Mesothelial cell of epicardium (in vitro differentiated cells): Measurements from ENCODE around the gene C16orf86. TPM values are rescaled to one million over a fixed set of nuclear protein-coding genes. Genes with fewer than 3 reads are reported as not detected.

Experiments
- DNase-seq, 2 experiments: peaks; one replicate each; pipeline ENCODE4 v3.0.0; 2021; ENCODE audit warnings: low spot score in 2 of 2; ENCODE audit not compliant: unreplicated experiment in 2 of 2
- H3K27ac Mint-ChIP-seq: 2 replicates; pipeline ENCODE4 v1.8.0; 2021; ENCODE audit warnings: mixed read lengths
- H3K27me3 Mint-ChIP-seq: 2 replicates; pipeline ENCODE4 v1.8.0; 2021; ENCODE audit warnings: low read depth, mixed read lengths
- H3K36me3 Mint-ChIP-seq: 2 replicates; pipeline ENCODE4 v1.8.0; 2021; ENCODE audit warnings: mixed read lengths
- H3K4me1 Mint-ChIP-seq: 2 replicates; pipeline ENCODE4 v1.8.0; 2021; ENCODE audit warnings: mixed read lengths
- H3K4me3 Mint-ChIP-seq: 2 replicates; pipeline ENCODE4 v1.8.0; 2021; ENCODE audit warnings: mild to moderate bottlenecking, moderate library complexity, mixed read lengths
- H3K9me3 Mint-ChIP-seq: 2 replicates; pipeline ENCODE4 v1.8.0; 2021; ENCODE audit warnings: mixed read lengths
- total RNA-seq: library from RNA; stranded (reverse); gene quantifications from 3 replicates; pipeline ENCODE4 v1.2.1, GENCODE V29; 2021
- TF ChIP-seq, protein P1 (sequence below): fragments of 200-600 bp; sonication (generic); IDR thresholded peaks from one replicate; pipeline ENCODE4 v1.5.0; 2021; ENCODE audit warnings: antibody characterized with exemption; ENCODE audit not compliant: unreplicated experiment

Gene C16orf86
- total RNA-seq, 1 donor from 2014 or later = 1.8 TPM

DNA sequence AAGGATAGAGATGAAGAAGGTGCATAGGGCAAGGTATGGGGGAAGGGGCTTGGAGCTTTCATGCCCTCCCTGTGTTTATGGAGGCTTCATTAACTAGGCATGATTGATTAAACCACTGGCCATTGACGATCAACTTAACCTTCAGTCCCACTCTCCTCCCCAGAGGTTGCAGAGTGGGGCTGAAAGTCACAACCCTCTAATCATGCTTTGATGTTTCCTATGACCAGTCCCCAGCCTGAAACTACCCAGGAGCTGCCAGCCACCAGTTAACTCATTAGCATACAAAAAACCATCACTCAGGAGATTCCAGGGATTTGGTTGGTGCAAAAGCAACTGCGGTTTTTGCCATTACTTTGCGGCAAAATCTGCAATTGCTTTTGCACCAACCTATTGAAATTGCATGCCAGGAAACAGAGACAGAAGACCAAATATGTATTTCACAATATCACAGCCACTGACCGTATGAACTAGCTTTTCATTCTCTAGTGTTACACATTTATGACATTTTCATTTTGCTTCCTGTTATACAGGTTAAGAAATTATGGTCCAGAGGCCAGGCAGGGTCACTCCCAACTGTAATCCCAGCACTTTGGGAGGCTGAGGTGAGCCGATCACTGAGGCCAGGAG lies 47.1 kb downstream of the C16orf86 start:
- no peaks in the 10 kb centered on the region for H3K9me3 Mint-ChIP-seq
- no peak for DNase-seq
- peaks cover 13% of the 10 kb centered on the region for H3K4me1 Mint-ChIP-seq
- no peak overlapping the region for H3K4me3 Mint-ChIP-seq
- TF ChIP-seq, protein P1, sequence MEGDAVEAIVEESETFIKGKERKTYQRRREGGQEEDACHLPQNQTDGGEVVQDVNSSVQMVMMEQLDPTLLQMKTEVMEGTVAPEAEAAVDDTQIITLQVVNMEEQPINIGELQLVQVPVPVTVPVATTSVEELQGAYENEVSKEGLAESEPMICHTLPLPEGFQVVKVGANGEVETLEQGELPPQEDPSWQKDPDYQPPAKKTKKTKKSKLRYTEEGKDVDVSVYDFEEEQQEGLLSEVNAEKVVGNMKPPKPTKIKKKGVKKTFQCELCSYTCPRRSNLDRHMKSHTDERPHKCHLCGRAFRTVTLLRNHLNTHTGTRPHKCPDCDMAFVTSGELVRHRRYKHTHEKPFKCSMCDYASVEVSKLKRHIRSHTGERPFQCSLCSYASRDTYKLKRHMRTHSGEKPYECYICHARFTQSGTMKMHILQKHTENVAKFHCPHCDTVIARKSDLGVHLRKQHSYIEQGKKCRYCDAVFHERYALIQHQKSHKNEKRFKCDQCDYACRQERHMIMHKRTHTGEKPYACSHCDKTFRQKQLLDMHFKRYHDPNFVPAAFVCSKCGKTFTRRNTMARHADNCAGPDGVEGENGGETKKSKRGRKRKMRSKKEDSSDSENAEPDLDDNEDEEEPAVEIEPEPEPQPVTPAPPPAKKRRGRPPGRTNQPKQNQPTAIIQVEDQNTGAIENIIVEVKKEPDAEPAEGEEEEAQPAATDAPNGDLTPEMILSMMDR = no peak
- H3K36me3 Mint-ChIP-seq = peaks cover 6% of the 10 kb centered on the region
- no peak overlapping the region for H3K27ac Mint-ChIP-seq
- no peaks in the 10 kb centered on the region for H3K27me3 Mint-ChIP-seq

DNA sequence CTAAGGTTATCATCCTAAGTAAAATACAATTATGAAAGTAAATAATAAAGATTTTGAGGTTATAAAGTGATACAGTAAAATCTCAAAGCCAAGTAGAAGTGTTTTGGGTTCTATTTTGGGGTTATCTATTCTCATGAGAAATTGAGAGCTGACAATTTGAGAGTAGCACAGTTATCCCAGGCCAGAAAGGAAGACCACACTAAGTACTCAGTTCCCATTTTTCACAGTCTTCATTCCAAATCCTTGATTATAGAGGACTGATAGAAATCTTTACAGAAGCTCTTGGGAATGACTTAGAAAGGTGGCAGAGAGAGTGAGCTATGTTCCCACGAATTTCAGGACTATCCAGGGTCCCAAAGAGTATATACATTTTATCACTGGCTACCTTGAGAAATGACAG lies 47.9 kb downstream of the C16orf86 start:
- H3K4me1 Mint-ChIP-seq = peaks cover 13% of the 10 kb centered on the region
- H3K4me3 Mint-ChIP-seq = no peak overlapping the region
- H3K9me3 Mint-ChIP-seq = no peaks in the 10 kb centered on the region
- H3K36me3 Mint-ChIP-seq = peaks cover 6% of the 10 kb centered on the region
- H3K27ac Mint-ChIP-seq = no peak overlapping the region
- no peaks in the 10 kb centered on the region for H3K27me3 Mint-ChIP-seq
- DNase-seq = no peak
- TF ChIP-seq, protein P1 = no peak

DNA sequence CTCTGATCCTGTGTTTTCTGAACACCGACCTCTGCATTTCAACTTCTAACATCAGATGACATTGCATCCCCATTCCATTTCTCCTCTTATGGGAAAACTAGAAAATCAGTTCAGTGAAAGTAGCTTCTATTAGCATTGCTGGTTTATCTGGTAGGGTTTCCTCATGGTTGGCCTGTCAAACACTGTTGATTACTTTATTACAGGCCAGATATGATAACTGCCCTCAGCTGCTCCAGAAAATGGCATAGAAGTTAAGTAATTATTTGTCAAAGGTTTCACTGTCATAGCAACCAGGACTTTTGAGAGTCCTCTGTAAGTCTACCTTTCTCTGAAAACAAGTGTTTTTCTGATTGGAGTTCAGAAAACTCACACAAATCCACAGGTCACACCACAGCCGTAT lies 49.5 kb downstream of the C16orf86 start:
- TF ChIP-seq, protein P1 = no peak
- Mint-ChIP-seq H3K4me1 (peaks cover 23% of the 10 kb centered on the region), H3K36me3 (peaks cover 6% of the 10 kb centered on the region), H3K9me3 (no peaks in the 10 kb centered on the region), H3K4me3 (no peak overlapping the region), H3K27ac (no peak overlapping the region), H3K27me3 (no peaks in the 10 kb centered on the region)
- no peak for DNase-seq

Other genes starting within 250 kb of the C16orf86 start
- 3.0 to 4.1 TPM (median 3.7 TPM) in 3 replicates for gene HSD11B2, start 235.7 kb upstream of the C16orf86 start, total RNA-seq
- gene ATP6V0D1, start 185.7 kb upstream of the C16orf86 start, total RNA-seq = 50.9 to 53.7 TPM (median 53.2 TPM) in 3 replicates
- not detected in 3 replicates for gene AGRP, start 183.3 kb upstream of the C16orf86 start, total RNA-seq
- gene RIPOR1, start 138.0 kb upstream of the C16orf86 start, total RNA-seq = 55.9 to 69.2 TPM (median 58.9 TPM) in 3 replicates
- gene CTCF, start 104.3 kb upstream of the C16orf86 start, total RNA-seq = 58.0 to 61.4 TPM (median 60.5 TPM) in 3 replicates
- gene CARMIL2, start 21.7 kb upstream of the C16orf86 start, total RNA-seq = 6.7 to 10.2 TPM (median 8.0 TPM) in 3 replicates
- gene ACD, start 6.6 kb upstream of the C16orf86 start, total RNA-seq = 24.5 to 27.9 TPM (median 25.8 TPM) in 3 replicates
- 1.9 to 2.2 TPM (median 1.9 TPM) in 3 replicates for gene PARD6A, start 5.9 kb upstream of the C16orf86 start, total RNA-seq
- 11.7 to 13.0 TPM (median 12.8 TPM) in 3 replicates for gene ENKD1, start 64 bp upstream of the C16orf86 start, total RNA-seq
- gene GFOD2, start 52.5 kb downstream of the C16orf86 start, total RNA-seq = 22.8 to 27.0 TPM (median 26.1 TPM) in 3 replicates
- 24.0 to 26.8 TPM (median 24.5 TPM) in 3 replicates for gene RANBP10, start 139.7 kb downstream of the C16orf86 start, total RNA-seq
- gene TSNAXIP1, start 140.1 kb downstream of the C16orf86 start, total RNA-seq = 4.4 to 4.8 TPM (median 4.4 TPM) in 3 replicates
- gene THAP11, start 175.5 kb downstream of the C16orf86 start, total RNA-seq = 27.6 to 28.6 TPM (median 28.1 TPM) in 3 replicates
- gene NUTF2, start 180.1 kb downstream of the C16orf86 start, total RNA-seq = 130 to 141 TPM (median 132 TPM) in 3 replicates
- 71.5 to 73.8 TPM (median 73.8 TPM) in 3 replicates for gene CENPT, start 180.9 kb downstream of the C16orf86 start, total RNA-seq
- 71.7 to 83.4 TPM (median 80.2 TPM) in 3 replicates for gene EDC4, start 206.2 kb downstream of the C16orf86 start, total RNA-seq
- gene NRN1L, start 218.1 kb downstream of the C16orf86 start, total RNA-seq = 0.66 to 0.99 TPM in 2 of 3 replicates, not detected in the other
- 41.5 to 44.5 TPM (median 43.3 TPM) in 3 replicates for gene PSKH1, start 226.4 kb downstream of the C16orf86 start, total RNA-seq